Left cardiac atrium (tissue), 4 donors: ENCODE data around the gene MRPL19. TPM values are rescaled to one million over a fixed set of nuclear protein-coding genes. Genes with fewer than 3 reads are reported as not detected.
A peak's percentile ranks its signal among the peaks of the same experiment; 100 is the strongest.

Experiments used
- ATAC-seq, 2 donors: fragments of 200-7000 bp; cut with Tn5 transposase; one replicate each; pipeline ENCODE4 v1.9.1; 2020; ENCODE audit warnings: mild to moderate bottlenecking in 2 of 2, moderate library complexity in 2 of 2
- DNase-seq: peaks from one replicate; pipeline ENCODE4 v3.0.0-alpha.2; 2020
- intact Hi-C, 2 donors: fragments of 100-400 bp; cut with DNase I; formaldehyde crosslinking; loops; one replicate each; pipeline versions ENCODE4 v1.14.1 to v1.15.1; 2022 to 2023
- total RNA-seq, 2 donors: library from RNA; stranded (reverse); fragmentation: NEBNext Ultra II Directional; extraction: Animal tissue kit (Norgen Biotek cat#: 25700); gene quantifications; one replicate each; pipeline ENCODE4 v1.2.1, GENCODE V29; 2021
- donor health status: DM: no; HTN: yes; CAD: no.
- donor health status: DM: no; HTN: yes; CAD: no; lungs with severe emphysema.
- donor health status: DM: yes; HTN: yes; CAD: no.
- donor health status: Dilated cardiomyopathy.

The MRPL19 gene
- total RNA-seq, 2 donors from 2014 or later = 40.4 to 46.1 TPM

- intact Hi-C loops = loop anchor here in 1 of 2 donors (10.0 kb wide), 1 partner anchor 147 kb away; no protein-coding TSS in a partner anchor
- ATAC-seq = no peak
Measured at GRCh38 chr2:75612108-75612861, 34.3 kb upstream of the MRPL19 start.

GRCh38 chr2:75612862-75613243 lies 33.7 kb upstream of the MRPL19 start:
- DNase-seq = no peak
- intact Hi-C loops = loop anchor here in 1 of 2 donors (10.0 kb wide), 1 partner anchor 148 kb away; no protein-coding TSS in a partner anchor
- peak in 1 of 2 donors; percentile 56 for ATAC-seq

More at GRCh38 chr2:75612108-75612861, 34.3 kb upstream of the MRPL19 start:
- DNase-seq = no peak

- intact Hi-C loops = loop anchor here in 1 of 2 donors (10.0 kb wide), 1 partner anchor 149 kb away; no protein-coding TSS in a partner anchor
- ATAC-seq (peak in 1 of 2 donors; percentile 51), DNase-seq (no peak)
Measured at GRCh38 chr2:75614162-75614651, 32.4 kb upstream of the MRPL19 start.

GRCh38 chr2:75616406-75616805 lies 30.2 kb upstream of the MRPL19 start:
- ATAC-seq (no peak), DNase-seq (no peak)
- intact Hi-C loops = loop anchor here in 1 of 2 donors (10.0 kb wide), 1 partner anchor 152 kb away; no protein-coding TSS in a partner anchor

GRCh38 chr2:75616933-75617332 lies 29.6 kb upstream of the MRPL19 start:
- intact Hi-C loops = loop anchor here in 1 of 2 donors (10.0 kb wide), 1 partner anchor 152 kb away; no protein-coding TSS in a partner anchor
- DNase-seq (no peak), ATAC-seq (no peak)

GRCh38 chr2:75619956-75620740 lies 26.4 kb upstream of the MRPL19 start:
- ATAC-seq (no peak), DNase-seq (no peak)
- intact Hi-C loops = loop anchor here in 1 of 2 donors (10.0 kb wide), 1 partner anchor 155 kb away; no protein-coding TSS in a partner anchor

- ATAC-seq (no peak), DNase-seq (no peak)
- intact Hi-C loops = no loop called here
Measured at GRCh38 chr2:75621228-75621627, 25.4 kb upstream of the MRPL19 start.

GRCh38 chr2:75622500-75622899 lies 24.1 kb upstream of the MRPL19 start:
- DNase-seq (no peak), ATAC-seq (no peak)
- intact Hi-C loops = no loop called here

GRCh38 chr2:75622929-75623328 lies 23.7 kb upstream of the MRPL19 start:
- DNase-seq (no peak), ATAC-seq (no peak)
- intact Hi-C loops = no loop called here

- intact Hi-C loops = loop anchor here in 1 of 2 donors (5.0 kb wide), 1 partner anchor 936 kb away; no protein-coding TSS in a partner anchor
- peak; percentile 54 to 73 for ATAC-seq
- DNase-seq = peak; percentile 69
Measured at GRCh38 chr2:75627902-75628504, 18.6 kb upstream of the MRPL19 start.

GRCh38 chr2:75632091-75632701 lies 14.4 kb upstream of the MRPL19 start:
- ATAC-seq (peak; percentile 48 to 60), DNase-seq (no peak)
- intact Hi-C loops = no loop called here

GRCh38 chr2:75632813-75633212 lies 13.8 kb upstream of the MRPL19 start:
- no peak for ATAC-seq
- intact Hi-C loops = no loop called here
- DNase-seq = no peak

GRCh38 chr2:75633620-75634019 lies 13.0 kb upstream of the MRPL19 start:
- intact Hi-C loops = no loop called here
- peak; percentile 55 to 77 for ATAC-seq
- no peak for DNase-seq

GRCh38 chr2:75634945-75635344 lies 11.6 kb upstream of the MRPL19 start:
- ATAC-seq (no peak), DNase-seq (no peak)
- intact Hi-C loops = no loop called here

- ATAC-seq (no peak), DNase-seq (no peak)
Measured at GRCh38 chr2:75637568-75637967, 9.0 kb upstream of the MRPL19 start.

GRCh38 chr2:75640621-75641121 lies 5.9 kb upstream of the MRPL19 start:
- intact Hi-C loops = loop anchor here in 1 of 2 donors (5.0 kb wide), 1 partner anchor 37 kb away; no protein-coding TSS in a partner anchor
- peak; percentile 95 to 98 for ATAC-seq
- DNase-seq = peak; percentile 71

More at GRCh38 chr2:75637568-75637967, 9.0 kb upstream of the MRPL19 start:
- intact Hi-C loops = no loop called here

GRCh38 chr2:75641587-75641986 lies 5.0 kb upstream of the MRPL19 start:
- DNase-seq (no peak), ATAC-seq (peak in 1 of 2 donors; percentile 65)
- intact Hi-C loops = loop anchor here in 1 of 2 donors (5.0 kb wide), 1 partner anchor 36 kb away; no protein-coding TSS in a partner anchor

- intact Hi-C loops = loop anchor here in 1 of 2 donors (5.0 kb wide), 1 partner anchor 33 kb away; no protein-coding TSS in a partner anchor
- DNase-seq = no peak
- ATAC-seq = no peak
Measured at GRCh38 chr2:75643980-75644379, 2.6 kb upstream of the MRPL19 start.
